Mammary epithelial cell (primary cell): ENCODE results near the gene ADGRV1.

Experiments used
- EZH2 ChIP-seq: IDR thresholded peaks from 2 replicates; pipeline ENCODE4 v1.6.1; 2012; ENCODE audit warnings: low read length, inconsistent platforms, borderline replicate concordance
- TF ChIP-seq, protein P1 (sequence below), 2 donors: IDR thresholded peaks in 1 of 2; conservative IDR thresholded peaks in 1 of 2; 2 replicates each; pipeline ENCODE4 v1.5.1; 2011 to 2012; ENCODE audit warnings: inconsistent platforms in 2 of 2, low read length in 2 of 2, mild to moderate bottlenecking in 2 of 2, control low read depth in 1 of 2, low read depth in 1 of 2; ENCODE audit not compliant: insufficient read depth in 1 of 2; ENCODE audit errors: extremely low read depth in 1 of 2

- TF ChIP-seq, protein P1, sequence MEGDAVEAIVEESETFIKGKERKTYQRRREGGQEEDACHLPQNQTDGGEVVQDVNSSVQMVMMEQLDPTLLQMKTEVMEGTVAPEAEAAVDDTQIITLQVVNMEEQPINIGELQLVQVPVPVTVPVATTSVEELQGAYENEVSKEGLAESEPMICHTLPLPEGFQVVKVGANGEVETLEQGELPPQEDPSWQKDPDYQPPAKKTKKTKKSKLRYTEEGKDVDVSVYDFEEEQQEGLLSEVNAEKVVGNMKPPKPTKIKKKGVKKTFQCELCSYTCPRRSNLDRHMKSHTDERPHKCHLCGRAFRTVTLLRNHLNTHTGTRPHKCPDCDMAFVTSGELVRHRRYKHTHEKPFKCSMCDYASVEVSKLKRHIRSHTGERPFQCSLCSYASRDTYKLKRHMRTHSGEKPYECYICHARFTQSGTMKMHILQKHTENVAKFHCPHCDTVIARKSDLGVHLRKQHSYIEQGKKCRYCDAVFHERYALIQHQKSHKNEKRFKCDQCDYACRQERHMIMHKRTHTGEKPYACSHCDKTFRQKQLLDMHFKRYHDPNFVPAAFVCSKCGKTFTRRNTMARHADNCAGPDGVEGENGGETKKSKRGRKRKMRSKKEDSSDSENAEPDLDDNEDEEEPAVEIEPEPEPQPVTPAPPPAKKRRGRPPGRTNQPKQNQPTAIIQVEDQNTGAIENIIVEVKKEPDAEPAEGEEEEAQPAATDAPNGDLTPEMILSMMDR (conservative IDR thresholded peaks at IDR 0.05 in 1 of 2, IDR thresholded peaks at IDR 0.05 in 1 of 2; ENCODE audit: extremely low read depth in 1 of 2, insufficient read depth in 1 of 2, low read depth in 1 of 2, low read length in 2 of 2): no peak
- TF ChIP-seq EZH2: no peak
Measured at GRCh38 chr5:90598293-90598692, 39.7 kb downstream of the ADGRV1 start.
